22Rv1 (cell line): ENCODE measurements around the gene SLIT3.

Experiments
- H3K27ac ChIP-seq: fragments of 450-650 bp; 2 replicates; pipeline ENCODE4 v1.5.1; 2017
- CTCF ChIP-seq: fragments of 450-650 bp; IDR thresholded peaks from 2 replicates; pipeline ENCODE4 v1.5.1; 2017; ENCODE audit warnings: mild to moderate bottlenecking
- ZFX ChIP-seq: fragments of 450-650 bp; IDR thresholded peaks from 2 replicates; pipeline ENCODE4 v1.6.1; 2017; ENCODE audit warnings: antibody characterized with exemption, borderline replicate concordance

Gene SLIT3

GRCh38 chr5:168669156-168669555, 631.8 kb downstream of the SLIT3 start:
- no peak for TF ChIP-seq ZFX
- no peak for TF ChIP-seq CTCF
- H3K27ac ChIP-seq: no peak overlapping the region

GRCh38 chr5:168668078-168668477, 632.9 kb downstream of the SLIT3 start:
- TF ChIP-seq ZFX (no peak), CTCF (no peak)
- no peak overlapping the region for H3K27ac ChIP-seq

GRCh38 chr5:168667301-168667840, 633.6 kb downstream of the SLIT3 start:
- TF ChIP-seq ZFX (no peak), CTCF (no peak)
- no peak overlapping the region for H3K27ac ChIP-seq

GRCh38 chr5:168666356-168666755, 634.6 kb downstream of the SLIT3 start:
- no peak for TF ChIP-seq ZFX
- no peak for TF ChIP-seq CTCF
- H3K27ac ChIP-seq: no peak overlapping the region

- no peak for TF ChIP-seq CTCF
- no peak overlapping the region for H3K27ac ChIP-seq
Observed at GRCh38 chr5:168663276-168664004, 637.5 kb downstream of the SLIT3 start.

GRCh38 chr5:168661593-168662485, 639.1 kb downstream of the SLIT3 start:
- TF ChIP-seq ZFX (no peak), CTCF (no peak)
- H3K27ac ChIP-seq: no peak overlapping the region

- TF ChIP-seq ZFX: no peak
- H3K27ac ChIP-seq: no peak overlapping the region
Observed at GRCh38 chr5:168660691-168661090, 640.2 kb downstream of the SLIT3 start.
